GM21447 (cell line): ENCODE data around the gene ATF6B.
A peak's percentile ranks its signal among the peaks of the same experiment; 100 is the strongest.
"Not testable (repeated sequence)": the region's sequence is repeated elsewhere in the genome, so short reads cannot be mapped to it uniquely, and the experiment has no call there.

Source experiments
- ATAC-seq: cut with Tn5 transposase; IDR thresholded peaks from one replicate; pipeline ENCODE4 v1.9.1; 2021; ENCODE audit not compliant: unreplicated experiment

Gene ATF6B

GRCh38 chr6:32154514-32155161 is 26.6 kb upstream of the ATF6B start:
- peak; percentile 83 for ATAC-seq

DNA sequence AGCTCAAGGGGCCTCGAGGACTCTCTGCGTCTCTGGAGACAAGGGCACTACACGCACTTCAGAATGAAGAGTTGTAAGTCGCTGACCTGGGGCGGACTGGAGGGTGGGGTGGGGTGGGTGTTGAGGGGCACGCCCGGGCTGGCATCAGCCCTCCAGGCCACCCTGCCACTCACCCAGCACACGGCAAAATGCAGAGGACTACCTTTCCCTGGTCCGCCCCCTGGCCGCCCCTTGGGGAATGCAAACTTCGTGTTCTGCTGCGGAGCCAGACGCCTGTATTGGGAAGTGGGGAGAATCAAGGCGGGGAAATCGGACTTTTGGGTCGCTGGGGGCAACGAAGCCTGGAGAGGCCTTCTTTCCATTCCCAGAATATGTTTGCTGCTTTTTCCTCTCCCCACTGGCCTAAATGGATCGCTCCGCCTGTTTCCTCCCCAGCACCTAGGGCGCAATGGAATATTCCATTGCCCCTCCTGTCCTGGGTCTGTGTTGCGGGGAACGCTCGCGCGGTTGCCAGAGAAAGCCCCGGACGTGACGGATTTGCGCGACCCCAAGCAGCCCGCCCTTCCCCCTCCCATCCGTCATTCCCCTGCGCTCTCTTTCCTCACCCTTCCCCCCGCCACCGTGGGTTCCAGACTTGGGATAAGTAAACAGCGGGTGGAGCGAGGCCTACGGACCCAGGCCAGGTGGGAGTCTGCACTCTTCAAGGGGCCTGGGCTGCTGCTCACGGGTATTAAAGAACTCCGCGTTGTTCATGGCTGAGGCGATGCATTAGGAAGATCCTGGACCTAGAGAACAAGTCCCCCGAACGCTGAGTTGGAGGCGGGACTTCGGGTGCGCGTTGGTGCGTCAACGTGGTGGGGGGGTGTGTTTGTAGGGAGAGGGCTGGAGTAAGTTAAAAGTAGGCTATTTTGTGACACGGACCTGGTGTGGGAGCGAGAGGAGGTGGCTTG is 25.8 kb upstream of the ATF6B start, which contains the start of gene PPT2:
PPT2 (plus strand) TSS at position 578 of the 950 bp plus-strand sequence. CDS start 454 bp downstream, outside the sequence.
- peak; percentile 22 for ATAC-seq

DNA sequence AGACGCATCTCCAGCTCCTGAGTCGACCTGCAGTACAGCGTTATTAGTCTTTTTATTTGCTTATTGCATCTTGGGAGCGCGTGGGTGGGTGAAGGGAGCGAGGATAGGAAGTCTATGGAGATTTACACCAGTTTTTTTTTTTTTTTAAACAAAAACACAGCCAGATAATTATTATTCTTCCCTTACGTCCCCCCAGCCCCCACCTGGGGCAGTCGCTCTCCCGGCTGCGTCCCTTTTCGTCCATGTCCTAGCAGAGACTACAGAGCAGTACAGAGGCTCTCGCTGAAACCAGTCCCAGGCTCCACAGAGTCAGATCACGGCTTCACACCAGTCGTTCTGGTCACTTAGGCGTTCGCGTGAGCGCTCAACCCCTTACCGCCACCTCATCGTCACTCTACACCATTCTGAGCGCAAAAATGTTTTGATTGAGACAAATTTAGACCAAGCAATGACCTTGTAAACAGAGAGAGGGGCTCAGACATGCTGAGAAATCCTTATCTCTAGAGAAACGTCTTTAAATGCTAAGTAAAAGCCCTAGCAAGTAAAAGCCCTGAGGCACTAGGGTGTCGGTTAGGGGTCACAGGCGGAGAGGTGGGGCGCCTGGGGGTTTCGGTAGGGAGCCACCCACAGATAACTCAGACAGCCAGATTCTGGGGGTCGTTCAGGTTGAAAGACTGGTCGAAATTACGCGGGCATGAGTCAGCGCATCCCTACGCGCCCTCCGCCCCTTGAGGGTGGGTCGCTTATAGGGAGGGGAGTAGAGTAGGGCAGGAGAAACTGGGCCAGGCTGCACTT is 24.9 kb upstream of the ATF6B start:
- ATAC-seq: no peak

GRCh38 chr6:32151863-32152768 is 24.1 kb upstream of the ATF6B start, which contains the start of gene PRRT1:
TSS of gene PRRT1 (minus strand) at chr6:32151939. CDS start at chr6:32151827, 112 bp downstream.
- no peak for ATAC-seq

DNA sequence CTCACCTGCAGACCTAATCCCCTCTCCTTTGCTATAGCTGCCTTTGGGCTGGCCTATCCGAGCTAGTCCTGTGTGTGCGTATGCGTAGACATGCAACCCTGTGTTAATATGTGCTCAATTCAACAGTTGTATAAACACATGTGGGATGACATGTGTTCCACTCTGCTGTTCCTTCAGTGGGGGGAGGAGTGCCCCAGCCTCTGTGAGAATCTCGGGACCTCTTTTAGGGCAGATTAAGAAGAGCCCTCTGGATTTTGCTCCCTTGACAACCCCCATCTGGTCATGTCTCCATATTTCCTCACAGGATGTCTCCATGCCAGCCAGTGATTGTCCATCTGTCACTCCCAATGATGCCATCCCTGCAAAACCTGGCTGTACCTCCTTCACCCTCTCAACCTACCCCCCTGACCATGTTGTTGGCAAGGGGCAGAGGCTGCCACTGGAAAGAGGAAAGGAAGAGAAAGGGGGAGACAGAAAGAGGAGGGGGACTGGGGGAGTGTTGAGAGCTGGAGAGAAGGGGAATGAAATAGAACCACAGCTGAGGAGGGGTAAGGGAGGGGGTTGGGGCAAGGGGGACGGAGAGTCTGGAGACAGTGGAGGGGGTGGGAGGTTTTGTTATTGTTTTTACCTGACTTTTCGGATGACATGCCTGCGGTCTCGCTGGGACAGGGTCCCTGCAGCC is 23.3 kb upstream of the ATF6B start:
- ATAC-seq: no peak

- no peak for ATAC-seq
Measured at GRCh38 chr6:32149932-32150870, 22.2 kb upstream of the ATF6B start.

GRCh38 chr6:32149092-32149755 is 21.2 kb upstream of the ATF6B start:
- no peak for ATAC-seq

GRCh38 chr6:32148289-32149091 is 20.4 kb upstream of the ATF6B start:
- ATAC-seq: no peak

DNA sequence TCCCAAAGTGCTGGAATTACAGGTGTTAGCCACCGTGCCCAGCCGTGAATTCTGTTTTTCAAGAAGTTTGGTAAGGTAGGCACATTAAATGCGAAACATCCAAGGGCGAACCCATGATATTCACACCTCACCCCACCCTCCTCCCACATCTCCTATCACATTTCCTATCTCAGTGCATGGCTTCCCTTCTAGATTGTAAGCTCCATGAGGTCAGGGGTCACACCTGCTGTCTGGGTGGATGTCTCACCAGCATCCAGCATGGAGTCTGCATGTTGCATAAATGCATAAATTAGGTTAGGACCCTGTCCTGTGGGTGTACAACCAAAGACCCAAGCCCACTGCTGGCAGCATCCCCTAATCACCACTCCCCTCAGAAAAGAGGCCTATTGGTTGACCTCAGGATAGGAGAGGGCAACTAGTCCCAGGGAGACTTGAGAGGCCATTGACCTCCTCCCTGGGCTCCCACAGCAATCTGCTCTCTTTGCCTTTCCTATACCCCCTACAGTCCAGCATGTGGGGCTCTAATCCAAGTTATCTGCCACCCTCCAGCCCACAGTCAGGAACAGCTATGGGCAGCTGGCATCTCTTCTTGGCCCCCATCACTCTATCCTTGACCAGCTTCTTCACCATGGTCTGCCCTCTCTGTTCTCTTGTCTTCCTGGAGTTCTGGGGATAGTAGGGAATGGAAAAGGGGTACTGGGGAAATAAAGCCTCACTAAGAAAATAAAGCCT is 19.5 kb upstream of the ATF6B start:
- ATAC-seq: no peak

GRCh38 chr6:32146687-32147086 is 18.6 kb upstream of the ATF6B start:
- ATAC-seq: no peak

- no peak for ATAC-seq
Measured at GRCh38 chr6:32146287-32146686, 18.2 kb upstream of the ATF6B start.

- not testable (repeated sequence) for ATAC-seq
Measured at GRCh38 chr6:32144238-32144637, 16.2 kb upstream of the ATF6B start.

GRCh38 chr6:32140420-32141046 is 12.5 kb upstream of the ATF6B start:
- no peak for ATAC-seq

DNA sequence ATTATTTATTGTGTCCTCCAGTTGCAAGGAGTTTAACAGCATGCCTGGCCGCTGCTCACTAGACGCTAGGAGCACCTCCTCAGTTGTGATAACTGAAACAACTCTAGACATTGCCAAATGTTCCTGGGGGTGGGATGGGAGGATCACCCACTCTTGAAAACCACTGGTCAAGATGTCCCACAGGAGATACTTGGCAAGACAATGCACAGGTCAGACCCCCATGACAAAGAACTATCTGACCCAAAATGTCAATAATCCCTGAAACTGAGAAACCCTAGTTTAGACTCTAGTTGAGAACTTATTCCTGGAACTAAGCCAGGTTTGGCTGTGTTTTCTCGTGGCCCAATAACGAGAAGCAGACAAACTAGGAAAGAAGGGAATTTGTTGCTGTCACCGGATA is 11.5 kb upstream of the ATF6B start:
- no peak for ATAC-seq

- ATAC-seq: no peak
Measured at GRCh38 chr6:32137454-32137853, 9.4 kb upstream of the ATF6B start.

DNA sequence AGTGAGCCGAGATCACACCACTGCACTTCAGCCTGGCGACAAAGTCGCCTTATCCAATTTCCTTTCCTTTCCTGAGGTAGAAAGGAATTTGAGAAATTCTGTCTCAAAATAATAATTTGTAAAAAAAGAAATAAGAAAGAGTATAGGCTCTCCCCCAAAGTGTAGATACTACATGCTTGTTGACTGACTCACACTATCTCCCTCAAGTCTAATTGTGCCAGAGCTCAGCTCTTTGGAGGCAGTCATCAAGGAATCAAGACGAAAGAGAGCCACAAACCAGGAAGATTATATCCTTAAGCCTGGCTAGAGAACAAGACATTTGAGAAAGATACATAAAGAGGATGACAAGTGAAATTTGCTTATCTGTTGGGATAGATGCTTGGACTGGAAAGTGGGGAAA is 5.7 kb upstream of the ATF6B start:
- ATAC-seq: no peak
